Right atrium auricular region (tissue), 2 donors: ENCODE results near the gene GLMN. TPM values are rescaled to one million over a fixed set of nuclear protein-coding genes. Genes with fewer than 3 reads are reported as not detected.
"Not testable (repeated sequence)": the region's sequence is repeated elsewhere in the genome, so short reads cannot be mapped to it uniquely, and the experiment has no call there.

Experiments
- DNase-seq: peaks from one replicate; pipeline ENCODE4 v3.0.0-alpha.2; 2019; ENCODE audit warnings: low spot score
- H3K27ac ChIP-seq, 2 donors: fragments of 200-600 bp; sonication (generic); 1 replicate in 1 of 2; 2 replicates in 1 of 2; pipeline ENCODE4 v1.5.1; 2016 to 2019
- H3K27me3 ChIP-seq, 2 donors: fragments of 200-600 bp; sonication (generic); one replicate each; pipeline versions ENCODE4 v1.5.1 to v1.6.0; 2017 to 2019
- H3K36me3 ChIP-seq: fragments of 200-600 bp; sonication (generic); one replicate; pipeline ENCODE4 v1.5.1; 2016
- H3K4me1 ChIP-seq, 2 donors: fragments of 200-600 bp; sonication (generic); one replicate each; pipeline versions ENCODE4 v1.5.1 to v1.6.0; 2017 to 2019
- H3K4me3 ChIP-seq, 2 donors: fragments of 200-600 bp; sonication (generic); 1 replicate in 1 of 2; 2 replicates in 1 of 2; pipeline ENCODE4 v1.5.1; 2017 to 2019; ENCODE audit warnings: mild to moderate bottlenecking in 1 of 2, moderate library complexity in 1 of 2
- H3K9me3 ChIP-seq, 2 donors: fragments of 200-600 bp; sonication (generic); one replicate each; pipeline ENCODE4 v1.5.1; 2019
- CTCF ChIP-seq, 2 donors: fragments of 200-600 bp; sonication (generic); IDR thresholded peaks; one replicate each; pipeline ENCODE4 v1.5.1; 2019; ENCODE audit warnings: antibody characterized with exemption in 2 of 2
- total RNA-seq, 2 donors: library from RNA; depleted of rRNA; stranded (reverse); fragments of >200 nt; gene quantifications; one replicate each; pipeline ENCODE4 v1.1.0, GENCODE V29; 2016

Gene GLMN
- total RNA-seq, 2 donors from 2014 or later = 5.1 to 5.6 TPM

GRCh38 chr1:92291372-92291999, 7.3 kb downstream of the GLMN start:
- H3K9me3 ChIP-seq = no peaks in the 10 kb centered on the region
- no peak for DNase-seq
- H3K36me3 ChIP-seq = peaks cover 19% of the 10 kb centered on the region
- no peak overlapping the region for H3K4me3 ChIP-seq
- H3K27me3 ChIP-seq = no peaks in the 10 kb centered on the region
- no peaks in the 10 kb centered on the region for H3K4me1 ChIP-seq
- peak; percentile 41 to 69 for TF ChIP-seq CTCF (IDR thresholded peaks at IDR 0.05)
- no peak overlapping the region for H3K27ac ChIP-seq

GRCh38 chr1:92281411-92281810, 17.4 kb downstream of the GLMN start:
- not testable (repeated sequence) for H3K9me3 ChIP-seq, H3K27ac ChIP-seq, DNase-seq, H3K4me1 ChIP-seq, H3K4me3 ChIP-seq, H3K27me3 ChIP-seq
- peaks cover 17% of the 10 kb centered on the region for H3K36me3 ChIP-seq

- H3K4me3 ChIP-seq, H3K9me3 ChIP-seq, H3K27me3 ChIP-seq, H3K36me3 ChIP-seq, H3K27ac ChIP-seq, DNase-seq, H3K4me1 ChIP-seq: not testable (repeated sequence)
Measured at GRCh38 chr1:92279781-92280180, 19.0 kb downstream of the GLMN start.

GRCh38 chr1:92277105-92277723, 21.6 kb downstream of the GLMN start:
- no peak for TF ChIP-seq CTCF (IDR thresholded peaks at IDR 0.05)
- Histone ChIP-seq H3K4me1 (no peaks in the 10 kb centered on the region), H3K27me3 (no peaks in the 10 kb centered on the region), H3K4me3 (no peak overlapping the region), H3K9me3 (no peaks in the 10 kb centered on the region), H3K36me3 (peaks cover 6% of the 10 kb centered on the region), H3K27ac (no peak overlapping the region)
- DNase-seq = no peak

- Histone ChIP-seq H3K27me3 (no peaks in the 10 kb centered on the region), H3K4me3 (no peak overlapping the region), H3K9me3 (no peaks in the 10 kb centered on the region), H3K36me3 (peaks cover 6% of the 10 kb centered on the region), H3K4me1 (no peaks in the 10 kb centered on the region), H3K27ac (no peak overlapping the region)
- TF ChIP-seq CTCF (IDR thresholded peaks at IDR 0.05) = no peak
- DNase-seq = no peak
Measured at GRCh38 chr1:92276082-92276481, 22.7 kb downstream of the GLMN start.

- no peak for TF ChIP-seq CTCF (IDR thresholded peaks at IDR 0.05)
- H3K4me3 ChIP-seq = no peak overlapping the region
- H3K4me1 ChIP-seq = no peaks in the 10 kb centered on the region
- no peaks in the 10 kb centered on the region for H3K27me3 ChIP-seq
- H3K36me3 ChIP-seq = peaks cover 6% of the 10 kb centered on the region
- no peaks in the 10 kb centered on the region for H3K9me3 ChIP-seq
- DNase-seq = no peak
- H3K27ac ChIP-seq = no peak overlapping the region
Measured at GRCh38 chr1:92274939-92275338, 23.8 kb downstream of the GLMN start.

GRCh38 chr1:92273039-92273438, 25.7 kb downstream of the GLMN start:
- no peak overlapping the region for H3K27ac ChIP-seq
- H3K9me3 ChIP-seq = no peaks in the 10 kb centered on the region
- no peak for DNase-seq
- TF ChIP-seq CTCF (IDR thresholded peaks at IDR 0.05) = no peak
- peaks cover 3% of the 10 kb centered on the region for H3K36me3 ChIP-seq
- H3K4me1 ChIP-seq = no peaks in the 10 kb centered on the region
- no peak overlapping the region for H3K4me3 ChIP-seq
- H3K27me3 ChIP-seq = no peaks in the 10 kb centered on the region
